A673 (cell line): ENCODE results near the gene IFNA14. TPM values are rescaled to one million over a fixed set of nuclear protein-coding genes. Genes with fewer than 3 reads are reported as not detected.
"Not testable (repeated sequence)": the region's sequence is repeated elsewhere in the genome, so short reads cannot be mapped to it uniquely, and the experiment has no call there.

Experiments used
- BruUV-seq: library from RNA; stranded (reverse); fragments of 400-500 nt; replicated peaks from 2 replicates; lab custom pipeline; 2021; lab: Mats Ljungman, UMichigan
- CTCF ChIA-PET: fragments of 300-600 bp; sonication (Branson Sonifier 250); formaldehyde crosslinking; loops from one replicate; lab custom pipeline; 2022; ENCODE audit warnings: antibody characterized with exemption; lab: Charles Lee
- POLR2A ChIA-PET: fragments of 300-600 bp; sonication (Branson Sonifier 250); formaldehyde crosslinking; loops from one replicate; lab custom pipeline; 2022; ENCODE audit warnings: antibody characterized with exemption; ENCODE audit not compliant: low non-redundant PET; lab: Charles Lee
- DNase-seq: peaks from one replicate; pipeline ENCODE4 v3.0.0-alpha.2; 2015; ENCODE audit warnings: low spot score
- H3K27ac ChIP-seq: fragments of 200-600 bp; sonication (generic); 2 replicates; pipeline ENCODE4 v1.5.1; 2016; ENCODE audit warnings: mixed run types, low read depth, mild to moderate bottlenecking, mixed read lengths, antibody characterized with exemption, low read length; ENCODE audit not compliant: poor library complexity, severe bottlenecking
- H3K27me3 ChIP-seq: fragments of 200-600 bp; sonication (generic); replicated peaks from 2 replicates; pipeline ENCODE4 v1.6.1; 2017; ENCODE audit warnings: mixed run types, low read depth, mild to moderate bottlenecking, mixed read lengths, antibody characterized with exemption, low read length; ENCODE audit not compliant: insufficient read depth, poor library complexity
- H3K36me3 ChIP-seq: fragments of 200-600 bp; sonication (generic); 2 replicates; pipeline ENCODE4 v1.6.1; 2016; ENCODE audit warnings: mixed run types, mild to moderate bottlenecking, mixed read lengths, antibody characterized with exemption, low read length; ENCODE audit not compliant: insufficient read depth, poor library complexity, severe bottlenecking
- H3K4me1 ChIP-seq: fragments of 200-600 bp; sonication (generic); 2 replicates; pipeline ENCODE4 v1.6.1; 2017; ENCODE audit warnings: mixed run types, mild to moderate bottlenecking, mixed read lengths, antibody characterized with exemption, low read length; ENCODE audit not compliant: insufficient read depth, poor library complexity, severe bottlenecking
- H3K4me3 ChIP-seq: fragments of 200-600 bp; sonication (generic); 2 replicates; pipeline ENCODE4 v1.5.1; 2016; ENCODE audit warnings: low read depth, mixed run types, mild to moderate bottlenecking, mixed read lengths, low read length; ENCODE audit not compliant: poor library complexity, severe bottlenecking
- H3K9me3 ChIP-seq: fragments of 200-600 bp; sonication (generic); 2 replicates; pipeline ENCODE4 v1.6.1; 2016; ENCODE audit warnings: mixed run types, low read depth, mild to moderate bottlenecking, mixed read lengths, antibody characterized with exemption, low read length; ENCODE audit not compliant: poor library complexity, severe bottlenecking
- CTCF ChIP-seq: fragments of 300-800, 200-600 bp; sonication (generic); conservative IDR thresholded peaks from 2 replicates; pipeline ENCODE4 v1.5.1; 2017; ENCODE audit warnings: low read depth, mild to moderate bottlenecking, antibody characterized with exemption, low read length, moderate library complexity, mixed read lengths
- intact Hi-C: fragments of 100-400 bp; cut with micrococcal nuclease; formaldehyde crosslinking; loops from one replicate; pipeline ENCODE4 v1.10.0; 2022; ENCODE audit not compliant: unreplicated experiment
- total RNA-seq: library from RNA; stranded (reverse); gene quantifications from 2 replicates; pipeline ENCODE4 v1.2.3, GENCODE V29; 2021

Gene IFNA14
- total RNA-seq, 1 experiment from 2014 or later, result not detected

GRCh38 chr9:21194867-21195776 is 44.7 kb downstream of the IFNA14 start:
- H3K27ac ChIP-seq, BruUV-seq, H3K9me3 ChIP-seq, POLR2A ChIA-PET, H3K36me3 ChIP-seq, CTCF ChIA-PET, H3K4me1 ChIP-seq, H3K4me3 ChIP-seq, H3K27me3 ChIP-seq: not testable (repeated sequence)
- DNase-seq, result peak; percentile 23
- TF ChIP-seq CTCF, result peak; percentile 64
- intact Hi-C loops, result loop anchor here (1.0 kb wide), 1 partner anchor 18 kb away; no protein-coding TSS in a partner anchor

Other genes starting within 250 kb of the IFNA14 start
- gene HACD4, start 208.4 kb downstream of the IFNA14 start, total RNA-seq, result 0.19 and 0.26 TPM in 2 replicates
- not detected in 2 replicates for gene IFNB1, start 162.1 kb downstream of the IFNA14 start, total RNA-seq
- gene IFNW1, start 98.2 kb downstream of the IFNA14 start, total RNA-seq, result not detected in 2 replicates
- not detected in 2 replicates for gene IFNA21, start 73.3 kb downstream of the IFNA14 start, total RNA-seq
- gene IFNA4, start 52.4 kb downstream of the IFNA14 start, total RNA-seq, result not detected in 2 replicates
- not detected in 2 replicates for gene IFNA7, start 37.8 kb downstream of the IFNA14 start, total RNA-seq
- not detected in 2 replicates for gene IFNA10, start 32.9 kb downstream of the IFNA14 start, total RNA-seq
- gene IFNA16, start 22.7 kb downstream of the IFNA14 start, total RNA-seq, result not detected in 2 replicates
- gene IFNA17, start 11.8 kb downstream of the IFNA14 start, total RNA-seq, result not detected in 2 replicates
- gene IFNA5, start 65.3 kb upstream of the IFNA14 start, total RNA-seq, result not detected in 2 replicates
- 8.4 and 8.9 TPM in 2 replicates for gene KLHL9, start 95.4 kb upstream of the IFNA14 start, total RNA-seq
- gene IFNA6, start 110.9 kb upstream of the IFNA14 start, total RNA-seq, result not detected in 2 replicates
- not detected in 2 replicates for gene IFNA13, start 128.1 kb upstream of the IFNA14 start, total RNA-seq
- not detected in 2 replicates for gene IFNA2, start 145.4 kb upstream of the IFNA14 start, total RNA-seq
- gene IFNA8, start 169.1 kb upstream of the IFNA14 start, total RNA-seq, result not detected in 2 replicates
- gene IFNA1, start 200.4 kb upstream of the IFNA14 start, total RNA-seq, result not detected in 2 replicates
- not detected in 2 replicates for gene IFNE, start 242.3 kb upstream of the IFNA14 start, total RNA-seq